Panc1 (cell line): ENCODE measurements around the gene DRGX.

Source experiments
- POLR2AphosphoS5 ChIP-seq: IDR thresholded peaks from 2 replicates; pipeline ENCODE4 v1.6.1; 2012; ENCODE audit warnings: mild to moderate bottlenecking, low read depth, low read length, moderate library complexity
- SIN3A ChIP-seq: IDR thresholded peaks from 2 replicates; pipeline ENCODE4 v1.6.1; 2012; ENCODE audit warnings: low read depth, mild to moderate bottlenecking, low read length, moderate library complexity, borderline replicate concordance; ENCODE audit not compliant: insufficient read depth
- TF ChIP-seq, protein P1 (sequence below): fragments of 450-650 bp; IDR thresholded peaks from 2 replicates; pipeline ENCODE4 v1.5.1; 2017; ENCODE audit warnings: mild to moderate bottlenecking

DNA sequence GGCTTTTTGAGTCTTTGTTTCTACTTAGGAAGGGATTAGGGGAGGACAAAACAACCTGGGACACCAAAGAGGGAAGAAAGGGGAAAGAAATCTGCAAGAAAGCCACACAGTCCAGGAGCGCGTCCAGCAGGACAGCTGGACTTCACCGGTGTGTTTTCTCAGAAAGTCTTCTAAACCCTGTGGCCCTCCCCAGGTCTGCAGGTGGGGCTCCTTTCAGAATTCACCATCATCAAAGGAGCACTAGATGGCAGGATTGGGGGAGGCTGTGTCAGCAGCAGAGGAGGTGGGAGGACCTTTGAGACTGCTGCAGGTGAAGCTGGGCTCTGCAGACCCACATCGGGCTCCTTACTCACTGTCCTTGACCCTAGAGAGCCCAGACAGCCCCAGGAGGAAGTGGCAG, 13.9 kb upstream of the DRGX start:
- TF ChIP-seq POLR2AphosphoS5: no peak
- TF ChIP-seq, protein P1, sequence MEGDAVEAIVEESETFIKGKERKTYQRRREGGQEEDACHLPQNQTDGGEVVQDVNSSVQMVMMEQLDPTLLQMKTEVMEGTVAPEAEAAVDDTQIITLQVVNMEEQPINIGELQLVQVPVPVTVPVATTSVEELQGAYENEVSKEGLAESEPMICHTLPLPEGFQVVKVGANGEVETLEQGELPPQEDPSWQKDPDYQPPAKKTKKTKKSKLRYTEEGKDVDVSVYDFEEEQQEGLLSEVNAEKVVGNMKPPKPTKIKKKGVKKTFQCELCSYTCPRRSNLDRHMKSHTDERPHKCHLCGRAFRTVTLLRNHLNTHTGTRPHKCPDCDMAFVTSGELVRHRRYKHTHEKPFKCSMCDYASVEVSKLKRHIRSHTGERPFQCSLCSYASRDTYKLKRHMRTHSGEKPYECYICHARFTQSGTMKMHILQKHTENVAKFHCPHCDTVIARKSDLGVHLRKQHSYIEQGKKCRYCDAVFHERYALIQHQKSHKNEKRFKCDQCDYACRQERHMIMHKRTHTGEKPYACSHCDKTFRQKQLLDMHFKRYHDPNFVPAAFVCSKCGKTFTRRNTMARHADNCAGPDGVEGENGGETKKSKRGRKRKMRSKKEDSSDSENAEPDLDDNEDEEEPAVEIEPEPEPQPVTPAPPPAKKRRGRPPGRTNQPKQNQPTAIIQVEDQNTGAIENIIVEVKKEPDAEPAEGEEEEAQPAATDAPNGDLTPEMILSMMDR: no peak
- TF ChIP-seq SIN3A: no peak
